GM12891 (cell line): ENCODE data around the gene MRPL42.
"Not testable (repeated sequence)": the region's sequence is repeated elsewhere in the genome, so short reads cannot be mapped to it uniquely, and the experiment has no call there.

Experiments used
- DNase-seq: peaks from one replicate; pipeline ENCODE4 v3.0.0; 2011; ENCODE audit warnings: low spot score; ENCODE audit not compliant: insufficient read length
- FAIRE-seq: peaks from 2 replicates; lab custom pipeline; 2011; peaks lifted over from hg19 to GRCh38; lab: Jason Lieb, UNC
- PAX5 ChIP-seq: IDR thresholded peaks from 2 replicates; pipeline ENCODE4 v1.6.1; 2011; ENCODE audit warnings: low read length, moderate library complexity, mild to moderate bottlenecking; ENCODE audit not compliant: insufficient read depth, severe bottlenecking
- POLR2A ChIP-seq: IDR thresholded peaks from 2 replicates; pipeline ENCODE4 v1.6.1; 2011; ENCODE audit warnings: low read depth, low read length, control low read depth
- POLR2AphosphoS5 ChIP-seq: IDR thresholded peaks from 2 replicates; pipeline ENCODE4 v1.6.1; 2011; ENCODE audit warnings: low read depth, low read length, control low read depth
- POU2F2 ChIP-seq: IDR thresholded peaks from 2 replicates; pipeline ENCODE4 v1.6.1; 2011; ENCODE audit warnings: low read depth, mild to moderate bottlenecking, control low read depth, low read length, moderate library complexity
- SPI1 ChIP-seq: IDR thresholded peaks from 2 replicates; pipeline ENCODE4 v1.6.1; 2011; ENCODE audit warnings: low read depth, low read length, control low read depth
- TAF1 ChIP-seq: IDR thresholded peaks from 2 replicates; pipeline ENCODE4 v1.6.1; 2011; ENCODE audit warnings: low read depth, low read length, control low read depth

MRPL42 gene

GRCh38 chr12:93429852-93430251 lies 37.5 kb upstream of the MRPL42 start:
- TF ChIP-seq SPI1 (no peak), POLR2A (no peak)

GRCh38 chr12:93430280-93430679 lies 37.0 kb upstream of the MRPL42 start:
- TF ChIP-seq SPI1 (no peak), TAF1 (no peak), POU2F2 (no peak), POLR2AphosphoS5 (no peak), POLR2A (no peak), PAX5 (no peak)
- peak; percentile 16 for FAIRE-seq
- no peak for DNase-seq

More at GRCh38 chr12:93429852-93430251, 37.5 kb upstream of the MRPL42 start:
- no peak for FAIRE-seq
- DNase-seq = no peak

GRCh38 chr12:93432031-93432430 lies 35.3 kb upstream of the MRPL42 start:
- not testable (repeated sequence) for FAIRE-seq, DNase-seq

- no peak for TF ChIP-seq POU2F2
- TF ChIP-seq POLR2AphosphoS5 = no peak
- TF ChIP-seq TAF1 = no peak
- DNase-seq (no peak), FAIRE-seq (peak; percentile 40)
Observed at GRCh38 chr12:93434256-93434865, 33.0 kb upstream of the MRPL42 start.

GRCh38 chr12:93438266-93439050 lies 28.9 kb upstream of the MRPL42 start:
- FAIRE-seq (no peak), DNase-seq (no peak)
- TF ChIP-seq TAF1 = no peak

- TF ChIP-seq PAX5 = no peak
- no peak for TF ChIP-seq POLR2A
- TF ChIP-seq POU2F2 = no peak
- TF ChIP-seq SPI1 = no peak
- TF ChIP-seq POLR2AphosphoS5 = no peak
- no peak for TF ChIP-seq TAF1
- DNase-seq (no peak), FAIRE-seq (peak; percentile 20)
Observed at GRCh38 chr12:93440043-93440835, 27.1 kb upstream of the MRPL42 start.

GRCh38 chr12:93441081-93441616 lies 26.2 kb upstream of the MRPL42 start:
- FAIRE-seq = peak; percentile 26

GRCh38 chr12:93441617-93442410 lies 25.5 kb upstream of the MRPL42 start, which contains the start of gene UBE2N:
Gene UBE2N, minus strand, starts transcription at chr12:93441947. Its CDS starts 63 bp downstream, at chr12:93441884.
- FAIRE-seq (peak; percentile 94), DNase-seq (peak; percentile 77)
- TF ChIP-seq SPI1 = no peak
- TF ChIP-seq PAX5 = no peak
- peak; percentile 26; the same call in 1 of the 2 replicates for TF ChIP-seq POU2F2
- peak; percentile 84 for TF ChIP-seq TAF1
- peak; percentile 80 for TF ChIP-seq POLR2A
- TF ChIP-seq POLR2AphosphoS5 = peak; percentile 51; the same call in 1 of the 2 replicates

More at GRCh38 chr12:93441081-93441616, 26.2 kb upstream of the MRPL42 start:
- TF ChIP-seq TAF1 = 0 out of 2 replicates have a peak, but pooled peaks have one; percentile 18
- TF ChIP-seq SPI1 = no peak
- DNase-seq = no peak
